Stimulated activated CD4-positive, alpha-beta T cell treated with anti-CD3 and anti-CD28 coated beads, Interleukin-2, amount 100 ng/mL, for 24 hours (primary cell): ENCODE measurements around the gene PDCD5.
"Not testable (repeated sequence)": the region's sequence is repeated elsewhere in the genome, so short reads cannot be mapped to it uniquely, and the experiment has no call there.

Experiments used
- DNase-seq, 2 donors: peaks; one replicate each; pipeline ENCODE4 v3.0.0-alpha.2; 2020

PDCD5 gene

DNA sequence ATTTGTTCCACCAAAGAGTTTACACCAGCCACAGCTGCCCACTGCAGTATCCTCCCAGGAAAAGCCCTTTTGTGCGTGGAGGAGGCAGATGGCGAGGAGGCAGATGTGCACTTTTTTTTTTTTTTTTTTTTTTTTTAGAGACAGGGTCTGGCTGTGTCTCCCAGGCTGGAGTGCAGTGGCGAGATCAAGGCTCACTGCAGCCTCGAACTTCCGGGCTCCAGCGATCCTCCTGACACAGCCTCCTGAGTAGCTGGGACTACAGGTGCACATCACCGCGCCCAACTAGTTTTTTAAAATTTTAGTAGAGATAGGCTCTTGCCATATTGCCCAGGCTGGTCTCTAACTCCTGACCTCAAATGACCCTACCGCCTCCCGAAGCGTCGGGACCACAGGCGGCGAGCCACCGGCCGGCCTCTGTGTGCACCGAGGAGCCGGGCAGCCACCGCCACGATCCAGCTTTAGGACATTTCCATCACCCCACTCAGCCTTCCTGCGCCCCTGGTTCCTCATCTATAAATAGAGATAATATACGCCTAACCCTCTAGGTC is 563 bp upstream of the PDCD5 start:
- no peak for DNase-seq

DNA sequence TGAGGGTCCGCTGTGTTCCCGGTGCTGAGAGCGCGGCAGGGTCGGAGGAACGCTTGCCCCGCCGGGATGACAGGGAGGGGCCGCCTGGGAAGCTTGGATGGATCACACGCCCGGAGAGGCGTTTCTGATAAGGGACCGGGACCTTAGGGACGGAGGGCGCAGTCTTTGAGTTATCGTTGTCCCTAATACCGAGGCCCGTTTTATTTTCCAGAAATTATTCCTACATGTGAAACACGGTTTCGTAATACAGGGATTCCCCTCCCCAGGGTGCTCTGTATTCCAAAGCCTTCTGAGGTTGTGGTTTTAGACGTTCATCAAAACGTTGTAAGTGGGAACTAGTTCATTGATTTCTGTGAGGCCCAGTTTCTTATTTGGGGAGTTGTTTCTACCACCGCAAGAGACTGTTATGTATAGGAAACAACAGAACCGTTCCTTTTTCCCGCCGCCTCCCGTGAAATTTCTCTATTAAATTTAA is 752 bp downstream of the PDCD5 start:
- DNase-seq, result no peak

DNA sequence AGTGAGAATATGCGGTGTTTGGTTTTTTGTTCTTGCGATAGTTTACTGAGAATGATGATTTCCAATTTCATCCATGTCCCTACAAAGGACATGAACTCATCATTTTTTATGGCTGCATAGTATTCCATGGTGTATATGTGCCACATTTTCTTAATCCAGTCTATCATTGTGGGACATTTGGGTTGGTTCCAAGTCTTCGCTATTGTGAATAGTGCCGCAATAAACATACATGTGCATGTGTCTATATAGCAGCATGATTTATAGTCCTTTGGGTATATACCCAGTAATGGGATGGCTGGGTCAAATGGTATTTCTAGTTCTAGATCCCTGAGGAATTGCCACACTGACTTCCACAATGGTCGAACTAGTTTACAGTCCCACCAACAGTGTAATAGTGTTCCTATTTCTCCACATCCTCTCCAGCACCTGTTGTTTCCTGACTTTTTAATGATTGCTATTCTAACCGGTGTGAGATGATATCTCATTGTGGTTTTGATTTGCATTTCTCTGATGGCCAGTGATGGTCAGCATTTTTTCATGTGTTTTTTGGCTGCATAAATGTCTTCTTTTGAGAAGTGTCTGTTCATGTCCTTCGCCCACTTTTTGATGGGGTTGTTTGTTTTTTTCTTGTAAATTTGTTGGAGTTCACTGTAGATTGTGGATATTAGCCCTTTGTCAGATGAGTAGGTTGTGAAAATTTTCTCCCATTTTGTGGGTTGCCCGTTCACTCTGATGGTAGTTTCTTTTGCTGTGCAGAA is 6.9 kb downstream of the PDCD5 start:
- DNase-seq, result not testable (repeated sequence)

DNA sequence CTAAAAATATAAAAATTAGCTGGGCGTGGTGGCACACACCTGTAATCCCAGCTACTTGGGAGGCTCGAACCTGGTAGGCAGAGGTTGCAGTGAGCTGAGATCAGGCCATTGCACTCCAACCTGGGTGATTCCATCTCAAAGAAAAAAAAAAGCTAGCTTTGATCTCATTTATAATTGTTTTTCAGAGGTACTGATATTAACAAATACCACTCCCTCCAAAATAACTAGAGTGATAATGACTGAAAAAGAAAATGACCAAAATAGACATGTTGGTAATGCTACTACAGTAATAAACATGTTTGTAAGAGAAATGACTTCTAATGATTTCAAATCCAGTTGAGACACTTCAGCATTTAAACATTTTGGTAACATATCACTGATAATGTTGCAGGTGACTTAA is 13.0 kb downstream of the PDCD5 start:
- no peak for DNase-seq

- DNase-seq, result no peak
Observed at GRCh38 chr19:32595491-32595890, 14.5 kb downstream of the PDCD5 start.

GRCh38 chr19:32598022-32598421 is 17.0 kb downstream of the PDCD5 start:
- no peak for DNase-seq

DNA sequence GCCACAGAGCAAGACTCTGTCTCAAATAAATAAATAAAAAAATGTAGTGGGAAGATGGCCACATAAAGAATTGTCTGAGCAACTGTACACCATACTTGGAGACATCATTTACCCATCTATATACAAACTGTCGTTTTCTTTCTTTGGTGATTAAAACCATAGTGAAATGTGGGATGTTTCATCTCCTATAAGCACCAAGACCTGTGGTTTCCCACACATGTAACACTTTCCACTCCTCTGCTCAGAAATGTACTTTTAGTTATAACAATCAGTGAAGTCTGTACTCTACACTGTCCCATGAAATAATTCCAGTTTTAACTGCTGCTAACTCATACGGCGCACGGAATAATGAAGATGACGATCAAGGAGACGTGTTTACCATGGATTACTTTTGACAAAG is 18.3 kb downstream of the PDCD5 start:
- DNase-seq, result no peak

DNA sequence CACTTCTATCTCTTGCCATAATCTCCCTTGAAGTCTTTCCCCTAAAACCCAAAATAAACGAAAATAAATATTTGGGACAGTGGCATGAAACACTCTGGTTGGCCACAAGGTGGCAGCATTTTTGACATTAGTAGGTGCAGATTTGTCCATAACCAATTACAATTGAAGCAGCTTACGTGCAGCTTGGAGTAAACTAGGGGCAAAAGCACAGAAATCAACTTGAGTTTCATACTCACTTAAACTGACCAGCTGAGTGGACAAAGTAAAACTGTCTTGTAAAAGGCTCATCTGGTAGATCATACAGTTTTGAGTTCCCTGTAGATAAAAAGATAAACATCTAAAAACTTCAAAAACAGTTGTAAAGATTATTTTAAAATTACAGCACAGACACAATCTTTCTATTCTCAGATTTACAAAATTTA is 18.8 kb downstream of the PDCD5 start:
- peak; percentile 30 to 54 for DNase-seq

DNA sequence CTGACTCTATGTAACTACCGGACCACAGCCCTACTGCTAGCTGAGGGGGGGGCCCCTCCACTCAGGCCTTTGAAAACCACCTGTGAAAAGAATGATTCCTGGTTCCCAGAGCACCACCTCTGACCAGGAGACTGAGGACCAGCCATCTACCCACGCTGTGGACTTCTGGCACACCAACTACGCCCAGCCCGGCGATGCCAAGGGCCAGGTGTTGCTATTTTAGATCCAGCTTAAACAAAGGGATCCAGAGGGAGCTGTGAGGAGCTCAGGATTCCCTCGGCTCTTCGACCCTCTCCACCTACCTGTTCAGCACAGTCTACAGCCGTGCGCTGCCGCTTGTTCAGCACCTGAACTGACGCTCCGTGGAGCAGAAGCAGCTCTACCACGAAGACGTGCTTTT is 23.0 kb downstream of the PDCD5 start:
- DNase-seq, result no peak

DNA sequence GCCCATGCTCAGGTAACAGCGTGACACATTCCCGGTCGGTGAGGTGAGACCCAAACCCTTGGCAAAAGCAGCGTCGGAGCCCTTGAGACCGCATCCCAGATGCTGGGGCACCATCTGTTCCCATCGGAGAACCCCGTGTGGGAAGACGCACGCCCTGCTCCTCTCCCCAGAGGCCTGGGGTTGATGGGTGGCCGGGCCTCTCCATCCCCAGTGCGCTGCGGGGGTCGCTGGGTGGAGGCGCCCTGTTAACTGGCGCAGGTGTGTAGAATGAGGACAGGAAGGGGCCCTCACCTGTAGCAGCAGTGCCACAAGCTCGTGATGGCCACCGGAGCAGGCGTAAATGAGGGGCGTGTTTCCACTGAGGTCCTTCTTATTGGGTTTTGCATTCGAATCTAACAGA is 24.6 kb downstream of the PDCD5 start:
- DNase-seq, result no peak

DNA sequence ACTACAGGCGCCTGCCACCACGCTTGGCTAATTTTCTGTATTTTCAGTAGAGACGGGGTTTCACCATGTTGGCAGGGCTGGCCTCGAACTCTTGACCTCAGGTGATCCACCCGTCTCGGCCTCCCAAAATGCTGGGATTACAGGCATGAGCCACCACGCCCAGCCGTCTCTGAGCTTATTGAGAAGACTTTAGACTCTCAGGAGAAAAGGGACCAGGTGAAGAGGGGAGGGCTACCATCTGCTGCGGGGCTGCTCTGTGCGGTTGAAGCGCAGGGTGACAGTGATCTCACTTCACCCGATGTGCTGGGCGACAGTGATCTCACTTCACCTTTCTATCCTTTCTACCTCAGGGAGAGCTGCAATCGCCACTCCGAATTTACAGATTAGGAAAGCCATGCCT is 25.3 kb downstream of the PDCD5 start:
- no peak for DNase-seq

DNA sequence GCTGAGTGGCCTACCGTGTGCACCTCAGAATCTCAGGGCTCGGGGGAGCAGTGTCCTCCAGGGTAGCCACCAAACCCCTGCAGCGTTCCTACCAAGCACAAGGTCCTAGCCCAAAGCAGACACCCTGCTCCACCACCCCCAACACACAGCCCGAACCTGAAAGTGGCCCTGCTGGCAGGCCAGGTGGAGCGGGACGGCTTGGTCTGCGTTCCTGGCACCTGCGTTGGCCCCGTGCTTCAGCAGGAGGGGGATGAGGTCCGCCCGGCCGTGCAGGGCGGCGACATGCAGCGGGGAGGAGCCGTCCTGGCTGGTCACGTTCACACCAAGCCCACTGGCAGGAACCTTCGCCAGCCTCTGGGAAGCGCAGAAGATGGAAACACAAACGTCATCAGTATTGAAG is 26.5 kb downstream of the PDCD5 start:
- no peak for DNase-seq

- DNase-seq, result no peak
Observed at GRCh38 chr19:32611161-32611560, 30.2 kb downstream of the PDCD5 start.

- no peak for DNase-seq
Observed at GRCh38 chr19:32613008-32613407, 32.0 kb downstream of the PDCD5 start.

- no peak for DNase-seq
Observed at GRCh38 chr19:32614916-32615315, 33.9 kb downstream of the PDCD5 start.

DNA sequence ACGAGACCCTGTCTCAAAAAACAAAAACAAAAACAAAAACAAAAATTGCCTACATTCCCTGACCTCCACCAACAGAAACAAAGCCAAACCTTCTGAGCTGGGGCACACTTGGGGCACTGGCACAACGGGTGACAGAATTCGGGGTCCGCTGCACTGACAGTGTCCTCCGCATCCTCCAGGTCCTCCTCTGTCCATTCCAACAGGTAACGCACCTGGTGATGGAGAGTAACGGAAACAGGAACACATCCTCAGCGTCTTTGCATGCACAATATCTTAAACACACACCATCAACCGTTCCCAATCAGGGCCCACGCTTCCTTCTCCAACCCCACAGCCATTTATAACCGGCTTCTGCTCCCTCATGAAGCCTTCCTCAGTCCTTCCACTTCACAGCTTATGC is 34.6 kb downstream of the PDCD5 start:
- DNase-seq, result no peak

DNA sequence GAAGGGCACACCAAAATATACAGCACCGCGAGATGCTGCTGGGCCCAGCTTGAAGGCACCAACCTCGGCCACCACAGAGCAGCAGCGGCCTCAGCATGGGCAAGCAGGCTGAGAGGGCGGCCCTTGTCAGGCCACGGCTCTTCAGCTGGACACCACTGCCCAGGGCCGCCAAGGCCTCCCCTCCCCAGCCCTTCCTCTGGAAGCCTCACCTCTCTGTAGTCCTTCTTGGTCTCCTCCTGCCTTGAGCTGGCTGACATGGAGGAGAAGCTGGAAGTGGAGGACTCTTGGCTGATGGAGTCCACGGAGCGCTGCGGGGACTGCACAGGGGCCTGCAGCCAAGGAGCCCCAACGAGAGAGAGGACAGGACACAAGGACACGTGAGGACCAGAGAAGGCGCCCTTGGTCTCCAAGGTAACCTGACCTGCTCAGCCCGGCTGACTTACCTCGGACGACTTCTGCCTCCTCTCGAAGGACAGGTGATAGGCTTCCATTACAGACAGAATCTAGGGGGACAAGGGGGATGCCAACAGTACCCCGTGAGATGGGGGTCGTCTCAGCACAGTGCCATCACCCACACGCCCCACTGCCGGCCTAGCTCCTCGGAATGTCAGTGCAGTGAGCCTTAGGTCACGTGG is 38.2 kb downstream of the PDCD5 start:
- no peak for DNase-seq

DNA sequence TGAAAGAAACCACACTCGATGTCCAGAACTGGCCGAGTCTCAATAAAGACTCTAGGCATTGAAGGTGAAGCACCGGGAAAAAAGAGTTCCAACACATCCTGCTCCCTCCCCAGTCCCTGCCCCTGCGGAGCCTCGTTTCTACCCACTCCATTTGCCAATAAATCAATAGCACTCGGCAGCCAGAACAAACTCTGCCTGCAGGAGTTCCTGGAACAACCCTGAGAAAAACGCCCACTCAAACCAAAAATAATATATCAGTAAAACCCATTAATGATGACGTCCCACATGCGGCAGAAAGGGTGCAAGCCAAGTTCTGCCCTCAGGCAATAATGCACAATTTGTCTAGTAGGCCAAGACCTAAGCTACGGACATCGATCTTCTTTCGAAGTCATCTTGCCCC is 41.0 kb downstream of the PDCD5 start:
- DNase-seq, result no peak

DNA sequence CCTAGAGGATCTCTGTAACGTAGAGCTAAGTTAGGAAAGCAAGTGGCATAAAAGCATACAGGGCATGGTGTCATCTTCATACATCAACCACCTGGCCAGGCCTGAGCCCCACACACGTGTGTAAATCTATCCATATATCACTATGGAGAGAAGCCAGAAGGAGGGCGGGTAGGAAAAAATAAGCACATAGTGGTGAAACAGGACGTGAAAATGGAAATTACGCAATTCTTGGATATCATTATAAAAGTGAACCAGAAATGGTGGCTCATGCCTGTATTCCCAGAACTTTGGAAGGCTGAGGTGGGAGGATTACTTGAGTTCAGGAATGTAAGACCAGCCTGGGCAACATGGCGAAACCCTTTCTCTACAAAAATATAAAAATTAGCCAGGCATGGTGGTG is 43.4 kb downstream of the PDCD5 start:
- no peak for DNase-seq

GRCh38 chr19:32626969-32627368 is 46.0 kb downstream of the PDCD5 start:
- no peak for DNase-seq

GRCh38 chr19:32627714-32628270 is 46.8 kb downstream of the PDCD5 start:
- no peak for DNase-seq

DNA sequence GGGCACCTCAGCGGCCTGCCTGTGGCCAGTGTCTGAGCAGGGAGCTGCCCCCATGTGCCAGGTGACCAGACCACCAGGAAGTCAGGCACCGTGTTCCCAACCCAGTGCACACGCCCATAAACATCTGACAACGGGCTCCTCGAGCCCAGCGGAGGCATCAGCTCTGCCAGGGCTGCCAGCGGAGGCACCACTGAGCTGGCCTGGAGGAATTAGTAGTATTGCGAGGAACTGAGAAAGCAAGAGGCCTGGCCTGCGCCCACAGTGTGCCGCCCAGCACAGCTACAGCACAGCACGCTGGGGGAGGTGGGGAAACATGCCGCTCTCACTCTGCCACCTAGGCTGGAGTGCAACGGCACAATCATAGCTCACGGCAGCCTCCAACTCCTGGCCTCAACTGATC is 49.3 kb downstream of the PDCD5 start:
- no peak for DNase-seq

GRCh38 chr19:32631381-32631780 is 50.4 kb downstream of the PDCD5 start:
- no peak for DNase-seq
